ENCODE results near the gene CASQ1.

The CASQ1 gene

GRCh38 chr1:160227034-160227433, 36.7 kb downstream of the CASQ1 start:
- no peak for DNase-seq

- DNase-seq, result no peak
These were observed 37.2 kb downstream of the CASQ1 start for GRCh38 chr1:160227561-160227960.

- no peak for DNase-seq
These were observed 38.1 kb downstream of the CASQ1 start for GRCh38 chr1:160228431-160228830.

GRCh38 chr1:160232911-160233310, 42.5 kb downstream of the CASQ1 start:
- no peak for DNase-seq

- DNase-seq, result no peak
These were observed 46.4 kb downstream of the CASQ1 start for GRCh38 chr1:160236806-160237205.

- no peak for DNase-seq
These were observed 47.2 kb downstream of the CASQ1 start for GRCh38 chr1:160237558-160237957.

- no peak for DNase-seq
These were observed 48.0 kb downstream of the CASQ1 start for GRCh38 chr1:160238408-160238807.

GRCh38 chr1:160239582-160240299, 49.4 kb downstream of the CASQ1 start:
- DNase-seq, result no peak

GRCh38 chr1:160243767-160244166, 53.4 kb downstream of the CASQ1 start:
- DNase-seq, result no peak

- DNase-seq, result no peak
These were observed 53.8 kb downstream of the CASQ1 start for GRCh38 chr1:160244209-160244608.

- no peak for DNase-seq
These were observed 55.1 kb downstream of the CASQ1 start for GRCh38 chr1:160245434-160245833.

GRCh38 chr1:160247053-160247452, 56.7 kb downstream of the CASQ1 start:
- no peak for DNase-seq

- DNase-seq, result no peak
These were observed 60.6 kb downstream of the CASQ1 start for GRCh38 chr1:160251011-160251410.
